Uterus (tissue), 4 donors: ENCODE measurements around the gene SLC22A5. TPM values are rescaled to one million over a fixed set of nuclear protein-coding genes. Genes with fewer than 3 reads are reported as not detected.
A peak's percentile ranks its signal among the peaks of the same experiment; 100 is the strongest.

Experiments
- DNase-seq, 2 donors: peaks; one replicate each; pipeline ENCODE4 v3.0.0-alpha.2; 2019 to 2020
- H3K27ac ChIP-seq, 2 donors: fragments of 200-600 bp; sonication (generic); 1 replicate in 1 of 2; 2 replicates in 1 of 2; pipeline ENCODE4 v1.5.1; 2016 to 2018
- H3K27me3 ChIP-seq, 2 donors: fragments of 200-600 bp; sonication (generic); one replicate each; pipeline ENCODE4 v1.5.1; 2018 to 2019; ENCODE audit warnings: control low read depth in 1 of 2
- H3K36me3 ChIP-seq, 2 donors: fragments of 200-600 bp; sonication (generic); one replicate each; pipeline ENCODE4 v1.5.1; 2019; ENCODE audit warnings: control low read depth in 1 of 2
- H3K4me1 ChIP-seq, 2 donors: fragments of 200-600 bp; sonication (generic); one replicate each; pipeline ENCODE4 v1.5.1; 2018 to 2019; ENCODE audit warnings: control low read depth in 1 of 2
- H3K4me3 ChIP-seq, 2 donors: fragments of 200-600 bp; sonication (generic); 1 replicate in 1 of 2; 2 replicates in 1 of 2; pipeline ENCODE4 v1.5.1; 2018 to 2019; ENCODE audit warnings: mild to moderate bottlenecking in 1 of 2
- H3K9me3 ChIP-seq, 2 donors: fragments of 200-600 bp; sonication (generic); one replicate each; pipeline ENCODE4 v1.5.1; 2019; ENCODE audit warnings: control low read depth in 1 of 2
- CTCF ChIP-seq, 4 experiments: fragments of 200-600 bp in 2 of 4; fragments of 450-650 bp in 2 of 4; sonication (generic) in 2 of 4; IDR thresholded peaks; one replicate each; pipeline ENCODE4 v1.5.1; 2016 to 2019; ENCODE audit warnings: antibody characterized with exemption in 4 of 4, mild to moderate bottlenecking in 2 of 4, moderate library complexity in 1 of 4
- POLR2A ChIP-seq, 2 donors: fragments of 450-650 bp; IDR thresholded peaks; one replicate each; pipeline ENCODE4 v1.6.1; 2016; ENCODE audit warnings: antibody characterized with exemption in 2 of 2, mild to moderate bottlenecking in 1 of 2, moderate library complexity in 1 of 2
- intact Hi-C: fragments of 100-400 bp; cut with DNase I; formaldehyde crosslinking; loops from one replicate; pipeline ENCODE4 v1.15.1; 2023; ENCODE audit warnings: low total_unique reads
- total RNA-seq, 4 donors: library from RNA; depleted of rRNA in 3 of 4; stranded (reverse); fragments of >200 nt in 3 of 4; gene quantifications; one replicate each; pipeline versions ENCODE4 v1.1.0 to v1.2.4, GENCODE V29; 2014 to 2023
- donor health status: DM: yes; HTN: yes; CAD: no.

Gene SLC22A5
- total RNA-seq, 4 donors from 2014 or later = 2.0 to 18.9 (median 10.0) TPM

- H3K36me3 ChIP-seq = no peaks in the 10 kb centered on the region
- no peak for DNase-seq
- H3K27ac ChIP-seq = no peak overlapping the region
- no peak for TF ChIP-seq POLR2A (IDR thresholded peaks at IDR 0.05)
- no peak for TF ChIP-seq CTCF (IDR thresholded peaks at IDR 0.05)
- intact Hi-C loops = no loop called here
- peaks cover 0 to 6% of the 10 kb centered on the region in 2 donors for H3K4me1 ChIP-seq
- no peaks in the 10 kb centered on the region for H3K27me3 ChIP-seq
- H3K9me3 ChIP-seq = no peaks in the 10 kb centered on the region
- no peak overlapping the region for H3K4me3 ChIP-seq
Measured at GRCh38 chr5:132355140-132355765, 14.3 kb upstream of the SLC22A5 start.

GRCh38 chr5:132358775-132359174 lies 10.7 kb upstream of the SLC22A5 start:
- intact Hi-C loops = no loop called here

GRCh38 chr5:132362086-132362485 lies 7.4 kb upstream of the SLC22A5 start:
- DNase-seq = no peak
- intact Hi-C loops = no loop called here

More at GRCh38 chr5:132358775-132359174, 10.7 kb upstream of the SLC22A5 start:
- Histone ChIP-seq H3K4me1 (no peaks in the 10 kb centered on the region), H3K36me3 (no peaks in the 10 kb centered on the region), H3K4me3 (no peak overlapping the region), H3K9me3 (no peaks in the 10 kb centered on the region), H3K27ac (no peak overlapping the region), H3K27me3 (no peaks in the 10 kb centered on the region)
- no peak for DNase-seq
- TF ChIP-seq POLR2A (IDR thresholded peaks at IDR 0.05) (no peak), CTCF (IDR thresholded peaks at IDR 0.05) (no peak)

GRCh38 chr5:132363431-132364112 lies 5.9 kb upstream of the SLC22A5 start:
- intact Hi-C loops = no loop called here
- H3K27ac ChIP-seq = no peak overlapping the region
- peak in 1 of 2 donors; percentile 62 for DNase-seq

More at GRCh38 chr5:132362086-132362485, 7.4 kb upstream of the SLC22A5 start:
- Histone ChIP-seq H3K27ac (no peak overlapping the region), H3K4me1 (no peaks in the 10 kb centered on the region), H3K36me3 (no peaks in the 10 kb centered on the region), H3K9me3 (no peaks in the 10 kb centered on the region), H3K4me3 (no peak overlapping the region), H3K27me3 (no peaks in the 10 kb centered on the region)
- TF ChIP-seq POLR2A (IDR thresholded peaks at IDR 0.05) (no peak), CTCF (IDR thresholded peaks at IDR 0.05) (no peak)

More at GRCh38 chr5:132363431-132364112, 5.9 kb upstream of the SLC22A5 start:
- Histone ChIP-seq H3K27me3 (no peaks in the 10 kb centered on the region), H3K36me3 (no peaks in the 10 kb centered on the region), H3K4me3 (no peak overlapping the region), H3K9me3 (no peaks in the 10 kb centered on the region), H3K4me1 (no peaks in the 10 kb centered on the region)
- TF ChIP-seq POLR2A (IDR thresholded peaks at IDR 0.05) (no peak), CTCF (IDR thresholded peaks at IDR 0.05) (no peak)
